GM19324 (cell line): ENCODE data around the gene PEX11A.

Source experiments
- ATAC-seq: cut with Tn5 transposase; IDR thresholded peaks from one replicate; pipeline ENCODE4 v1.9.1; 2021; ENCODE audit warnings: mild to moderate bottlenecking, moderate library complexity; ENCODE audit not compliant: unreplicated experiment, low FRiP score

PEX11A gene

GRCh38 chr15:89631902-89632264 lies 58.7 kb downstream of the PEX11A start:
- no peak for ATAC-seq
